A673 (cell line): ENCODE measurements around the gene THEM5.

ENCODE experiments used
- CTCF ChIP-seq: fragments of 300-800, 200-600 bp; sonication (generic); conservative IDR thresholded peaks from 2 replicates; pipeline ENCODE4 v1.5.1; 2017; ENCODE audit warnings: low read depth, mild to moderate bottlenecking, antibody characterized with exemption, low read length, moderate library complexity, mixed read lengths
- EZH2 ChIP-seq: fragments of 200-600 bp; sonication (generic); IDR thresholded peaks from 2 replicates; pipeline ENCODE4 v1.6.1; 2017; ENCODE audit warnings: borderline replicate concordance, low read depth, mild to moderate bottlenecking, mixed read lengths, antibody characterized with exemption, low read length; ENCODE audit not compliant: poor library complexity, severe bottlenecking

- TF ChIP-seq CTCF, result peak; percentile 53
- no peak for TF ChIP-seq EZH2
These were observed 35.6 kb upstream of the THEM5 start for GRCh38 chr1:151888972-151889570.
